Posterior cingulate gyrus (tissue), 11 donors: ENCODE data around the gene MAT2B.

Experiments
- DNase-seq, 10 donors: peaks; one replicate each; pipeline versions ENCODE4 v3.0.0 to v3.0.0-alpha.2; 2020 to 2021; ENCODE audit warnings: mixed read lengths in 3 of 10
- intact Hi-C: fragments of 100-400 bp; cut with DNase I; formaldehyde crosslinking; loops from one replicate; pipeline ENCODE4 v1.15.1; 2023

Gene MAT2B

DNA sequence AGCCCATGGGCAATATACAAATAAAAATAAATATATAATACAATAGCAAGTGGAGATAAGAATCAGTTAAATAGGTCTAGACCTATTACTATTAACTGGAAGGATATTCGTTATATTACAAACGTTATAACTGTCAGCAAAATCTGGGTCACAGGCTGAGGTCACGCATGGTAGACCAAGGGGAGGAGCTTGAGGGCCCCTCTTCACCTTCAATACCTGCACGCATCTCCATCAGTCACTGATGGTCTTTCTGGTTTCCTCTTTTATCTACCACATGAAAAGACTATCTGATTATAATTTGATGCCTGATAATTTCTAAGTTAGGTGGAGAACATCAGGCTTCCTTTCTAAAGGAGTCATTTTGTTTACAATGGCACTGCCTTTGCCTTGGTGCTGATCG, 43.2 kb downstream of the MAT2B start:
- intact Hi-C loops, result no loop called here
- DNase-seq, result no peak

DNA sequence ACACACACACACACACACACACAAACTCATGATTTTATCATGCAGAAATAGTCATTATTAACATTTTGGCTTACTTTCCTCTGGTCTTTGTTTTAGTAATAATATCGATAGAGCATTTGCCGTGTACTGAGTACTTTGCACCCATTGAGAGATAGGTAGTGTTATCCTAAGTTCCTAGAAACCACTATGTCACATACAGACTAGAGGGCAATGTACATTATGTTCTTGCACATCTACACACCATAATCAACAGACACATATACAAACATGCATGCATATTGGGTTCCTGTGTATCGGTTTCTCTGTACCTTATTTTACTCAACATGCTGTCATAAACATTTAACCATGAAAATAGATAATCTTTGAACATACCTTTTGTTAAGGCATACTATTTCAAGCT, 45.7 kb downstream of the MAT2B start:
- DNase-seq, result no peak
- intact Hi-C loops, result no loop called here

DNA sequence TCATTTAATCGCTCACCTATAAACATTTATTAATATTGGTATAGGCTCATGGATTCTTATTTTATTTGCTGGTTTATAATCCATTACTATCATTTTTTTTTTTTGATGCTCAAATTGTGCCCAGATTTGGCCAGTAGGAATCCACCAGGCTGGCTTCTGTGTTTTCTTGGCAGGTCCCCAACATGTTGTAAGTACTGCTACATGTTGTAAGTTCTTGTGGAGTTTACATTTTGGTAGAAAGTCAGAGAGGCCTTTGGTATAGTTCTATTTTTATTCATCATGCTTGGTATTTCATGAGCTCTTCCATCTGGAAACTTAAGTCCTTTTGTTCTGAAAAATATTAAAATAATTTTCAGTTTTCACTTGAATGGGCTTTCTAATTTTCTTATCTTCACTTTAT, 47.1 kb downstream of the MAT2B start:
- intact Hi-C loops, result no loop called here
- DNase-seq, result no peak

DNA sequence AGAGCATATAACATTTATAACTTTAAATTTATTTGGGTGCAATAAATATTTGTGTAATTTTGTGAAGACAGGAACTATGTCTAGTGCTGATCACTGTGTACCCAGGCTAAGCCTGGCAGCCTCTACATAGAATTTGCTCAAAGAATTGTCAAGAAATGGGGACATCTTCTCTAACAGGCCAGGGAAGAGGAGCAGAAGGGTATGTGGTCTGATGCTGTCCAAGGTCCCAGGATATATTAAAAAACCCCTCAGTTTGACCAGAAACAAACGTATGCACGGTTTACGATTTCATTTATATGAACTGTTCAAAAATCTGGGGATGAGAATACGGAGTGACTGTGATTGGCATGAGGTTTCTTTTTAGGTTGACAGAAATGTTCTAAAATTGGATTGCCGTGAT, 55.9 kb downstream of the MAT2B start:
- DNase-seq, result no peak
- intact Hi-C loops, result no loop called here

DNA sequence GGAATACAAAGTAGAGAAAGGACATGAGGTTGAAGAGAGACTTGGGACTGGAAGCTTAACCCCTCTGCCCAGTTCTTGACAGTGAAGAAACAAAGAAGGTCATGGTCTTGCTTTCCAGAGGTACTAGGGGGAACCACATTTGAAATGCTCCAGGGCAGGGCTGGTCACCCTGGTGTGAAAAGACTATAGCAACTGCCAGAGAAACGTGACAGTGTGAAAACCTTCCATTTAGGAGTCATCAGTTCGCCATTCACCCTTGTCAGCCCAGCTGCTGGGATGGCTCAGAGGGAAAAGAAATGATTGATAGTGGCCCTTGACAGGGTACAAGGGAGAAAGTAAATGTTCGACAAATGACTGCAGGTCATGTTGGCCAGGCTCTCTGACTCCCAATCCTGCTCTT, 56.7 kb downstream of the MAT2B start:
- DNase-seq, result no peak
- intact Hi-C loops, result no loop called here

DNA sequence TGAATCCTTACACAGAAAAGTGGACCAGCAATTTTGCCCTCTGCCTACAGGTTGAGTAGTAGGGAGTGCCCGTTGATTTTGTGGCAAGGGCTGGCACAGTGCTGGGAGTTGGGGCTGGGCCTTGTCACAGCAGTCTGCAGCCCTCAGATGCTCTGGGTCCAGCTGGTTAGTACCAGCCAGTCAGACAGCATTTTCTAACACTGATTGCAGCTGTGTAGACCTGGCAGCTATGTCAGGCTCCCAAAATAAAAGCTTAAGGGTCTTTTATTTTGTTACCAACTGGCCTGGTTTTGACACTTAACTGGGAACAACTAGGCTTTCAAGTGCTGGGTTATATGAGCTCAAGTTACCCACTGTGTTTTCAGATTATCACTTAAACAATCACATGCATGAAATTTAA, 57.7 kb downstream of the MAT2B start:
- intact Hi-C loops, result no loop called here
- DNase-seq, result peak in 1 of 10 donors; percentile 38

DNA sequence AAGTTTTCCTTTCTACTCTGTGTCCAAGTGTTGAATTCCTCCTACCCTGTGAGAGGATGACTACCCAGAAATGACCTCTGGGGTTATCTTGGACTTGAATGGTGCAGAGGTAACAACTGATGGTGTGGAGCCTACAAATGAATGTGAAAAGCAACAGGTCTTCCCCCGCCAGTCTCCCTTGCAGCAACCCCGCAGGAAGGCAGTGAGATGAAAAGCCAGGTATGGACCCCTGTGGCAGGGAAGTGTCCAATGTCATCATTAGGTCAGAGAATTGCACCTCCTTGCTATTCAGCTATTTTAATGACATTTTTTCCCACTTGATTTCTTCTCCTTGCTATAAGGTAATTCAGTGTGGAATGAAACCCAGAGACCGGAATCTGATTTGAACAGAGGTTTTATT, 58.5 kb downstream of the MAT2B start:
- DNase-seq, result peak in 1 of 10 donors; percentile 38
- intact Hi-C loops, result loop anchor here (2.0 kb wide), 1 partner anchor 941 kb away; no protein-coding TSS in a partner anchor

DNA sequence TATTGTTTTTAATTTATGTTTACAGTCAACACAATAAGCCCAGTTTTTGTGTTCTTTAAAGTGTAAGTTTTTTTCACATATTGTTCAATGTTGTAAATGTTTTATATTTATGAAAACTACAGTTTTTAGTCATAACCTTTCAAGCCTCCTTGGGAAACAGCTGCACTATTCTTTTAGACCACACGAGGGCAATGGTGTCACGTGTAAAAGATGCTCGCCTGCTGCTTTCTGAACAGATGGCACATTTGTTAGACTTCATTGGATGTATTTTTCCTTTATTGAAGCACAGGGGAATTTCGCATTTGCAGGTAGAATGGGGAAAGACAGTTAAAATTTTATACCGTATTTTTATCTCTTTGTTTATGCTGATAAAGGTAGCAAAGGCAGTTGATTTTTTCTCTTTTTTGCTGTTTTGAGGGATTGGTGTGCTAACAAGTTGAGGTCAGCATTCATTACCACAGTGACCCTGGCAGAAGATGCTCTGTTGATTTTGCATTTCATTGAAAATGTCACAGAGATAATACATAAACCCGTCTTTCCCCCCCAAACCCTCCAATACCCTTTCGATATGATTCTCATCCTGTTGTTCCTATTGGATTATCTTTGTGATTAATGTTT, 59.0 kb downstream of the MAT2B start:
- peak in 7 of 10 donors; percentile 35 to 88 (median 68) for DNase-seq
- intact Hi-C loops, result loop anchor here (2.0 kb wide), 1 partner anchor 940 kb away; no protein-coding TSS in a partner anchor

DNA sequence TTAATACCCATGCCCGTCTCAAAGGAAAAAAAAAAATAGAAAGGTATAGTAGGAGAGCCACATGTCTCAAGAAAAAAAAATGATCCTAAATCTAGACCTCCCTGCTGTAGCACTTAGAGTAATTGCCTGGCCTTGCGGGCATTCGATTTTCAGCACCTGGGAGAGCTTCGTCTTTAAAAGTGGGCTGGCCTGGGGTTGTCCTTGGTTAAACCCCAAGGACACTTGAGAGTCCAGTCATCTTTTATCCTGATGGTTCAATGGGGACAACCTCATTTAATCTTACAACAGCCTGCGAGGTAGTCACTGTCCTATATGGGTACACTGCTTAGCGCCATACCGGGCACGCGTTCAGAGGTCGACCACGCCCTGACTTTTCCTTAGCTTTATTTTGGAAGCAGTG, 60.1 kb downstream of the MAT2B start:
- peak in 1 of 10 donors; percentile 44 for DNase-seq
- intact Hi-C loops, result loop anchor here (2.0 to 5.0 kb wide), 2 partner anchors 939 to 1642 kb away; no protein-coding TSS in a partner anchor

DNA sequence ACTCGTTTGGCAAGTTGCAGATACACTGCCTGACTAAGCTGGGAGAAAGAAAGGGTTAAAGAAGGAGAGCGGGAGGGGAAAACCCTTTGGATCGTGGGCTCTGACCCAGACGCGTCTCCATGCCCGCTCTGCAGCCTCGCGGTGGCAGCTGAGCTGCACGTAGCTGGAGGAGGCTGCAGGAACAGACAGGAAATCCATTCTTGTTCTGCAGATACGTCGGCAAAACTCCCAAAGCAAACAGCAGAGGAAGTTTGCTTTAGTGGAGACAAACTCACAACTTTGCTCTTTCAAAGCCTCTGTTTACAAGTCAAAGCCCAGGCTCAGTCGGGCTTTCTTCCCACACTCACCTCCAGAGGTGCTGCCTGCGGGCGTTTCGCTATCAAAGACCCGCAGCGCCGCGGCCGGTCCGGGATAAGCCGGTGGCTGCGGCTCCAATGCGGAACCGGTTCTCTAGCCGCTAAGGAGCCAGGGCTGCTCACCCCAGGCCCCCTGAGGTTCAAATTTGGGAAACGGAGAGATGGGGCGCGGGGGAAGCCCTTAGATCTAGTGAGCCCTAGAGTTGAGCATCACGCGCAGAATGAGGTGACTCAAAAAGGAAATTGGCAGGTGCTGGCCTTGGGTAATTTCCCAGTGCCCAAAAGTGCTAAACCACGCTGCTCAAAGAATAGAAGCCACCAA, 60.7 kb downstream of the MAT2B start:
- DNase-seq, result peak in 7 of 10 donors; percentile 29 to 89 (median 39)
- intact Hi-C loops, result loop anchor here (2.0 to 5.0 kb wide), 2 partner anchors 939 to 1641 kb away; no protein-coding TSS in a partner anchor

DNA sequence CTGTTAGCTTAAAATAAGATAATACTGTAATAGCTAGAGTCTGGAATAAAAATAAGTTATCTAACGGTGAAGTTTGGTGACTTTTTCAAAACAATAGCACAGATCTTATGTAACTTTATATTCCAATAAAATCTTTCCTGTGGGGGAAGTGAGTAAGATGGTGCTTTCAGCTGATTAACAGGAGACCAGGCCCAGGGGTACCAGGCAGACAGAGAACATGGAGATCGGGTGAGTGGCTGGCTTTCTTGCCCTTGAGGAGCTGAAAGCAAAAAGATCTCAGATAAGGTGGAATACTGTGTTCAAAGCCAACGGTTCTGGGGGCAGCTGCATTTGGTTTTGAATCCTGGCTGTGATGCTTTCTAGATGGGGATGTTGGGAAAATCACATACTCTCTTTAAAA, 61.3 kb downstream of the MAT2B start:
- intact Hi-C loops, result loop anchor here (5.0 kb wide), 1 partner anchor 1641 kb away; no protein-coding TSS in a partner anchor

DNA sequence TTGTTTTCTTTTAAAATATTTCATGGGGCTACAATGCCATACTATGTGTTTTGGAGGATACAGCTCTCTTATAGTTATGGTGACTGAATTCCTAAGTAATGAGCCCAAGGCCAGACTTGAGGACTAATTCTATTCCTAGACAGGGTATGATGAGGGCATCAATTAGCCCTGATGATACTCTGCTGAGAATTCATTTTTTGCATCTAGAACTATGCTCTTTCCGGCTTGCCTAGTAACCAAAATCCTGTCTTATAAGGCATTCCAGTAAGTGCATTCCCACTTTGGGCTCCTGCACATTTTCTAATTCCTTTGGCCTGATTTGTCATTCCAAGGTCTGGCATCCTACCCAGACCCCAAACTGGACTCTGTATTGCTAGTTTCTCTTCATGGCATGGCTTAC, 62.4 kb downstream of the MAT2B start:
- intact Hi-C loops, result loop anchor here (5.0 kb wide), 1 partner anchor 1639 kb away; no protein-coding TSS in a partner anchor

More for the DNA sequence above, 61.3 kb downstream of the MAT2B start:
- no peak for DNase-seq

More for the DNA sequence above, 62.4 kb downstream of the MAT2B start:
- DNase-seq, result no peak
